Measurements from ENCODE around the gene ZC3H7A. TPM values are rescaled to one million over a fixed set of nuclear protein-coding genes. Genes with fewer than 3 reads are reported as not detected.
A peak's percentile ranks its signal among the peaks of the same experiment; 100 is the strongest.

Gene ZC3H7A
- total and polyA plus RNA-seq, 9 of the 15 experiments (the other 6 are each of a cell fraction or from before 2014, with no cell fraction given) = 19.8 to 49.1 (median 28.2) TPM

DNA sequence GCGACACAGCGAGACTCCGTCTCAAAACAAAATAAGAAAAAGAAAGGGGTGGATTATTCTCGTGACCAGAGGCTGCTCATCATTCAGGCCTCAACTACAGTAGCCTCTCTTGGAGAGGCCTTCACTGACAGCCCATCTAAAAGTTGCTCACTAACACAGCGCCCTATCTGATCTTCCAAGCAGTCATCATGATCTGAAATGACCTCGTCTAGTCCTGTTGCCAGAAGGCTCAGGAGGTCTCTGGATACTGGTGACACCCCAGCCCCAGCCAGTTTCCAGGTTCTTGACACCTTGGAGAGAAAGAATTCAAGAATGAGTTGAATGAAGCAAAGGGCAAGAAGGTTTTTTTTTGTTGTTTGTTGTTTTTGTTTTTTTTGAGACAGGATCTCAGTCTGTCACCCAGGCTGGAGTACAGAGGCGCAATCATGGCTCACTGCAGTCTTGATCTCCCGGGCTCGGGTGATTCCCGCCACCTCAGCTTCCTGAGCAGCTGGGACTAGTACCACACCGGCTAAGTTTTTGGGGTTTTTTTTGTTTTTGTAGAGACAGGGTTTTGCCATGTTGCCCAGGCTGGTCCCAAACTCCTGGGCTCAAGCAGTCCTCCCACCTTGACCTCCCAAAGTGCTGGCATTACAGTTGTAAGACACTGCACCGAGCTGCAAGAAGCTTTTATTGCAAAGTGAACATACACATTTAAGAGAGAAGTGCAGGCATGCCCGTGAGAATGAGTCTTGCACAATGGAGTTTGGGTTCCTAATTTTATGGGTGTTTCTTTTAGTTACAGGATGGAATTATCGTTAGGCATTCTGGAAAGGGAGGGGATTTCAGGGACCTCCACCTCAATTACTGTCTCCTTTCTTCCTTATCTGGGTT lies 2.7 kb upstream of the ZC3H7A start (continued):
- TF ChIP-seq PYGO2 (tag; IDR thresholded peaks at IDR 0.05) (no peak), KDM5B (IDR thresholded peaks at IDR 0.05; ENCODE audit: insufficient replicate concordance, low read depth, low read length) (peak; percentile 19), HNRNPLL (IDR thresholded peaks at IDR 0.05; ENCODE audit: low read depth, low read length, poor library complexity, severe bottlenecking) (no peak), LEF1 (IDR thresholded peaks at IDR 0.05) (no peak), DPF2 (IDR thresholded peaks at IDR 0.05) (peak; percentile 38), SMARCE1 (IDR thresholded peaks at IDR 0.05) (peak; percentile 32; the same call in 1 of the 2 replicates), CEBPB (tag; IDR thresholded peaks at IDR 0.05) (peak; percentile 43; the same call in 1 of the 2 replicates)
- TF ChIP-seq, protein P1, sequence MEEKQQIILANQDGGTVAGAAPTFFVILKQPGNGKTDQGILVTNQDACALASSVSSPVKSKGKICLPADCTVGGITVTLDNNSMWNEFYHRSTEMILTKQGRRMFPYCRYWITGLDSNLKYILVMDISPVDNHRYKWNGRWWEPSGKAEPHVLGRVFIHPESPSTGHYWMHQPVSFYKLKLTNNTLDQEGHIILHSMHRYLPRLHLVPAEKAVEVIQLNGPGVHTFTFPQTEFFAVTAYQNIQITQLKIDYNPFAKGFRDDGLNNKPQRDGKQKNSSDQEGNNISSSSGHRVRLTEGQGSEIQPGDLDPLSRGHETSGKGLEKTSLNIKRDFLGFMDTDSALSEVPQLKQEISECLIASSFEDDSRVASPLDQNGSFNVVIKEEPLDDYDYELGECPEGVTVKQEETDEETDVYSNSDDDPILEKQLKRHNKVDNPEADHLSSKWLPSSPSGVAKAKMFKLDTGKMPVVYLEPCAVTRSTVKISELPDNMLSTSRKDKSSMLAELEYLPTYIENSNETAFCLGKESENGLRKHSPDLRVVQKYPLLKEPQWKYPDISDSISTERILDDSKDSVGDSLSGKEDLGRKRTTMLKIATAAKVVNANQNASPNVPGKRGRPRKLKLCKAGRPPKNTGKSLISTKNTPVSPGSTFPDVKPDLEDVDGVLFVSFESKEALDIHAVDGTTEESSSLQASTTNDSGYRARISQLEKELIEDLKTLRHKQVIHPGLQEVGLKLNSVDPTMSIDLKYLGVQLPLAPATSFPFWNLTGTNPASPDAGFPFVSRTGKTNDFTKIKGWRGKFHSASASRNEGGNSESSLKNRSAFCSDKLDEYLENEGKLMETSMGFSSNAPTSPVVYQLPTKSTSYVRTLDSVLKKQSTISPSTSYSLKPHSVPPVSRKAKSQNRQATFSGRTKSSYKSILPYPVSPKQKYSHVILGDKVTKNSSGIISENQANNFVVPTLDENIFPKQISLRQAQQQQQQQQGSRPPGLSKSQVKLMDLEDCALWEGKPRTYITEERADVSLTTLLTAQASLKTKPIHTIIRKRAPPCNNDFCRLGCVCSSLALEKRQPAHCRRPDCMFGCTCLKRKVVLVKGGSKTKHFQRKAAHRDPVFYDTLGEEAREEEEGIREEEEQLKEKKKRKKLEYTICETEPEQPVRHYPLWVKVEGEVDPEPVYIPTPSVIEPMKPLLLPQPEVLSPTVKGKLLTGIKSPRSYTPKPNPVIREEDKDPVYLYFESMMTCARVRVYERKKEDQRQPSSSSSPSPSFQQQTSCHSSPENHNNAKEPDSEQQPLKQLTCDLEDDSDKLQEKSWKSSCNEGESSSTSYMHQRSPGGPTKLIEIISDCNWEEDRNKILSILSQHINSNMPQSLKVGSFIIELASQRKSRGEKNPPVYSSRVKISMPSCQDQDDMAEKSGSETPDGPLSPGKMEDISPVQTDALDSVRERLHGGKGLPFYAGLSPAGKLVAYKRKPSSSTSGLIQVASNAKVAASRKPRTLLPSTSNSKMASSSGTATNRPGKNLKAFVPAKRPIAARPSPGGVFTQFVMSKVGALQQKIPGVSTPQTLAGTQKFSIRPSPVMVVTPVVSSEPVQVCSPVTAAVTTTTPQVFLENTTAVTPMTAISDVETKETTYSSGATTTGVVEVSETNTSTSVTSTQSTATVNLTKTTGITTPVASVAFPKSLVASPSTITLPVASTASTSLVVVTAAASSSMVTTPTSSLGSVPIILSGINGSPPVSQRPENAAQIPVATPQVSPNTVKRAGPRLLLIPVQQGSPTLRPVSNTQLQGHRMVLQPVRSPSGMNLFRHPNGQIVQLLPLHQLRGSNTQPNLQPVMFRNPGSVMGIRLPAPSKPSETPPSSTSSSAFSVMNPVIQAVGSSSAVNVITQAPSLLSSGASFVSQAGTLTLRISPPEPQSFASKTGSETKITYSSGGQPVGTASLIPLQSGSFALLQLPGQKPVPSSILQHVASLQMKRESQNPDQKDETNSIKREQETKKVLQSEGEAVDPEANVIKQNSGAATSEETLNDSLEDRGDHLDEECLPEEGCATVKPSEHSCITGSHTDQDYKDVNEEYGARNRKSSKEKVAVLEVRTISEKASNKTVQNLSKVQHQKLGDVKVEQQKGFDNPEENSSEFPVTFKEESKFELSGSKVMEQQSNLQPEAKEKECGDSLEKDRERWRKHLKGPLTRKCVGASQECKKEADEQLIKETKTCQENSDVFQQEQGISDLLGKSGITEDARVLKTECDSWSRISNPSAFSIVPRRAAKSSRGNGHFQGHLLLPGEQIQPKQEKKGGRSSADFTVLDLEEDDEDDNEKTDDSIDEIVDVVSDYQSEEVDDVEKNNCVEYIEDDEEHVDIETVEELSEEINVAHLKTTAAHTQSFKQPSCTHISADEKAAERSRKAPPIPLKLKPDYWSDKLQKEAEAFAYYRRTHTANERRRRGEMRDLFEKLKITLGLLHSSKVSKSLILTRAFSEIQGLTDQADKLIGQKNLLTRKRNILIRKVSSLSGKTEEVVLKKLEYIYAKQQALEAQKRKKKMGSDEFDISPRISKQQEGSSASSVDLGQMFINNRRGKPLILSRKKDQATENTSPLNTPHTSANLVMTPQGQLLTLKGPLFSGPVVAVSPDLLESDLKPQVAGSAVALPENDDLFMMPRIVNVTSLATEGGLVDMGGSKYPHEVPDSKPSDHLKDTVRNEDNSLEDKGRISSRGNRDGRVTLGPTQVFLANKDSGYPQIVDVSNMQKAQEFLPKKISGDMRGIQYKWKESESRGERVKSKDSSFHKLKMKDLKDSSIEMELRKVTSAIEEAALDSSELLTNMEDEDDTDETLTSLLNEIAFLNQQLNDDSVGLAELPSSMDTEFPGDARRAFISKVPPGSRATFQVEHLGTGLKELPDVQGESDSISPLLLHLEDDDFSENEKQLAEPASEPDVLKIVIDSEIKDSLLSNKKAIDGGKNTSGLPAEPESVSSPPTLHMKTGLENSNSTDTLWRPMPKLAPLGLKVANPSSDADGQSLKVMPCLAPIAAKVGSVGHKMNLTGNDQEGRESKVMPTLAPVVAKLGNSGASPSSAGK (IDR thresholded peaks at IDR 0.05) = peak; percentile 19; the same call in 1 of the 2 replicates
- TF ChIP-seq, protein P2, sequence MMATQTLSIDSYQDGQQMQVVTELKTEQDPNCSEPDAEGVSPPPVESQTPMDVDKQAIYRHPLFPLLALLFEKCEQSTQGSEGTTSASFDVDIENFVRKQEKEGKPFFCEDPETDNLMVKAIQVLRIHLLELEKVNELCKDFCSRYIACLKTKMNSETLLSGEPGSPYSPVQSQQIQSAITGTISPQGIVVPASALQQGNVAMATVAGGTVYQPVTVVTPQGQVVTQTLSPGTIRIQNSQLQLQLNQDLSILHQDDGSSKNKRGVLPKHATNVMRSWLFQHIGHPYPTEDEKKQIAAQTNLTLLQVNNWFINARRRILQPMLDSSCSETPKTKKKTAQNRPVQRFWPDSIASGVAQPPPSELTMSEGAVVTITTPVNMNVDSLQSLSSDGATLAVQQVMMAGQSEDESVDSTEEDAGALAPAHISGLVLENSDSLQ (IDR thresholded peaks at IDR 0.05) = peak; percentile 70
- TF ChIP-seq, protein P3, sequence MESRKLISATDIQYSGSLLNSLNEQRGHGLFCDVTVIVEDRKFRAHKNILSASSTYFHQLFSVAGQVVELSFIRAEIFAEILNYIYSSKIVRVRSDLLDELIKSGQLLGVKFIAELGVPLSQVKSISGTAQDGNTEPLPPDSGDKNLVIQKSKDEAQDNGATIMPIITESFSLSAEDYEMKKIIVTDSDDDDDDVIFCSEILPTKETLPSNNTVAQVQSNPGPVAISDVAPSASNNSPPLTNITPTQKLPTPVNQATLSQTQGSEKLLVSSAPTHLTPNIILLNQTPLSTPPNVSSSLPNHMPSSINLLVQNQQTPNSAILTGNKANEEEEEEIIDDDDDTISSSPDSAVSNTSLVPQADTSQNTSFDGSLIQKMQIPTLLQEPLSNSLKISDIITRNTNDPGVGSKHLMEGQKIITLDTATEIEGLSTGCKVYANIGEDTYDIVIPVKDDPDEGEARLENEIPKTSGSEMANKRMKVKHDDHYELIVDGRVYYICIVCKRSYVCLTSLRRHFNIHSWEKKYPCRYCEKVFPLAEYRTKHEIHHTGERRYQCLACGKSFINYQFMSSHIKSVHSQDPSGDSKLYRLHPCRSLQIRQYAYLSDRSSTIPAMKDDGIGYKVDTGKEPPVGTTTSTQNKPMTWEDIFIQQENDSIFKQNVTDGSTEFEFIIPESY (CRISPR knock-in tag; IDR thresholded peaks at IDR 0.05) = peak; percentile 62; the same call in 1 of the 2 replicates
